ENCODE measurements around the gene DENND2A. TPM values are rescaled to one million over a fixed set of nuclear protein-coding genes. Genes with fewer than 3 reads are reported as not detected.

The DENND2A gene
- total RNA-seq, 1 donor from 2014 or later, result 39.8 TPM

- DNase-seq (ENCODE audit: low spot score, unreplicated experiment), result no peak
- no peak for TF ChIP-seq CTCF (IDR thresholded peaks at IDR 0.05; ENCODE audit: unreplicated experiment)
- Mint-ChIP-seq H3K4me1 (ENCODE audit: low read depth) (no peaks in the 10 kb centered on the region), H3K9me3 (ENCODE audit: low read depth) (no peaks in the 10 kb centered on the region), H3K27me3 (no peaks in the 10 kb centered on the region), H3K4me3 (ENCODE audit: low read depth) (no peak overlapping the region), H3K27ac (peak overlapping the region; percentile 52), H3K36me3 (ENCODE audit: insufficient read depth) (no peaks in the 10 kb centered on the region)
These were observed 31.0 kb downstream of the DENND2A start for GRCh38 chr7:140609646-140610045.

DNA sequence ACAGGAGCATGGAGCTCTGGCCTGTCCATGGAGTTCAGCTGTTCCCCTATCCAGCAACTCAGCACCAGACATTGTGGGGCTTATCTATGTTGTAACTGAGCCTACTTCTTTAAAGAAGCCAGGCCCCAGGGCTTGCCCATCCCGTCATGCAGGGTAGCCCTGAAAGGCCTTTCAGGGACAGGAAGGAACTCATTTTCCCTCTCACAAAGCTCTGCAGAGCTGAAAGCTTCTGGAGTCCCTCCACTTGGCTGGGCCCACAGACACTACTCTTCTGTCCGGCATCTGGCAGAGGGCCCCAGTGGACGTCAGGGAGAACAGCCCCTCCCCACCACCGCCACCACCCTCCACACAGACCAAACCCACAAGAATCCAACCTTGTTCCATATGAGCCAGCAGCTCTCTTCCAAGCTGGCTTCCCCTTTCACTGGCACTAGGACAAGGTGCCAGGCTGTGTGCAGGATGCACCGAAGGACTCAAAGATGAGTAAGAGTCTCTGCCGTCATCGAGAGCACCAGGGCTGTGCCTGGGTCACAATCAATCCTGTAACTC lies 33.1 kb downstream of the DENND2A start:
- H3K4me3 Mint-ChIP-seq (ENCODE audit: low read depth), result no peak overlapping the region
- H3K4me1 Mint-ChIP-seq (ENCODE audit: low read depth), result no peaks in the 10 kb centered on the region
- no peak for TF ChIP-seq CTCF (IDR thresholded peaks at IDR 0.05; ENCODE audit: unreplicated experiment)
- no peaks in the 10 kb centered on the region for H3K9me3 Mint-ChIP-seq (ENCODE audit: low read depth)
- H3K27me3 Mint-ChIP-seq, result no peaks in the 10 kb centered on the region
- no peak overlapping the region for H3K27ac Mint-ChIP-seq
- DNase-seq (ENCODE audit: low spot score, unreplicated experiment), result no peak
- no peaks in the 10 kb centered on the region for H3K36me3 Mint-ChIP-seq (ENCODE audit: insufficient read depth)

GRCh38 chr7:140605337-140605736 lies 35.3 kb downstream of the DENND2A start:
- Mint-ChIP-seq H3K27ac (no peak overlapping the region), H3K4me3 (ENCODE audit: low read depth) (no peak overlapping the region), H3K9me3 (ENCODE audit: low read depth) (no peaks in the 10 kb centered on the region), H3K4me1 (ENCODE audit: low read depth) (no peaks in the 10 kb centered on the region), H3K36me3 (ENCODE audit: insufficient read depth) (peaks cover 6% of the 10 kb centered on the region), H3K27me3 (no peaks in the 10 kb centered on the region)
- DNase-seq (ENCODE audit: low spot score, unreplicated experiment), result no peak
- TF ChIP-seq CTCF (IDR thresholded peaks at IDR 0.05; ENCODE audit: unreplicated experiment), result no peak

DNA sequence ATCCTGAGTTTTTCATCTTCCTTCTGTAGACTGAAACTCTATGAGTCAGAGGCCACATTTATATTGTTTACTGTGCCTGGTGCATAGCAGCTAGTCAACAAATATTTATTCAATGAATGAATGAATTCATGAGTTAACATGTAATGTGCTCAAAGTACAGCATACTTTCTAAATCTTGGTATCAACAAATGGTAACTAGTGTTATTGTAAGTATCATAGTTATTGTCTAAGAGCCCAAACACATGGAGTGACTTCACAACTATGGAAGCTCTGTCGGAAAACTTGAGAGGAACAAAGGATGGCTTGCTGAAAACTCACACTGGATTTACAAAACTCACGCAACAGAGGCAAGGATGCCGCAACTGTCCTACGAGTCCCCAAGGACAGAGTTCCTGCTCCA lies 35.9 kb downstream of the DENND2A start:
- Mint-ChIP-seq H3K4me3 (ENCODE audit: low read depth) (no peak overlapping the region), H3K4me1 (ENCODE audit: low read depth) (no peaks in the 10 kb centered on the region), H3K9me3 (ENCODE audit: low read depth) (no peaks in the 10 kb centered on the region), H3K27me3 (no peaks in the 10 kb centered on the region), H3K27ac (no peak overlapping the region), H3K36me3 (ENCODE audit: insufficient read depth) (peaks cover 11% of the 10 kb centered on the region)
- DNase-seq (ENCODE audit: low spot score, unreplicated experiment), result no peak
- no peak for TF ChIP-seq CTCF (IDR thresholded peaks at IDR 0.05; ENCODE audit: unreplicated experiment)

DNA sequence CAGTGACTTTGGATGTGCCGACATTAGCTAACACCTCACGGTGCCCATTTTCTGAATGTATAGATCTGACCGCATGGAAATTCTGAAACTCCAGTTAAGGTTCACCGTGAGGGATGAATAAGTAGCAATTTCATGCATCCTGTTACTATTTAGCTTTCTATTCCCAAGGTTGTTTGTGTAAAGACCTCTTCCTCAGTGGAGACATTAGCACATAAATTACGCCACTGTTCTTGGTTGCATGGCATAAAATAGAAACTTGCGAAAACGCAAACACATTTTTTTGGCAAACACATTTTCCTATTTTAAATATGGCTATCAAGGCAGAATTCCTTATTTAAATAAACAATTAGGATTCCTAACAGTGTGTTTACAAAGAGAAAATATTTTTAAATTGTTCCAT lies 36.5 kb downstream of the DENND2A start:
- H3K4me1 Mint-ChIP-seq (ENCODE audit: low read depth), result no peaks in the 10 kb centered on the region
- TF ChIP-seq CTCF (IDR thresholded peaks at IDR 0.05; ENCODE audit: unreplicated experiment), result no peak
- no peaks in the 10 kb centered on the region for H3K9me3 Mint-ChIP-seq (ENCODE audit: low read depth)
- no peaks in the 10 kb centered on the region for H3K27me3 Mint-ChIP-seq
- no peak for DNase-seq (ENCODE audit: low spot score, unreplicated experiment)
- H3K27ac Mint-ChIP-seq, result no peak overlapping the region
- peaks cover 11% of the 10 kb centered on the region for H3K36me3 Mint-ChIP-seq (ENCODE audit: insufficient read depth)
- no peak overlapping the region for H3K4me3 Mint-ChIP-seq (ENCODE audit: low read depth)

All from progenitor cell of endocrine pancreas (in vitro differentiated cells).